Neuronal stem cell (in vitro differentiated cells): ENCODE measurements around the gene HMGCS2.

Experiments
- DNase-seq: peaks from one replicate; pipeline ENCODE4 v3.0.0-alpha.2; 2013; ENCODE audit warnings: low spot score
- H2AFZ ChIP-seq: one replicate; pipeline ENCODE4 v1.6.1; 2013; ENCODE audit warnings: mild to moderate bottlenecking, low read length, inconsistent platforms
- H2AK5ac ChIP-seq: 2 replicates; pipeline ENCODE4 v1.6.1; 2013; ENCODE audit warnings: low read depth, mild to moderate bottlenecking, inconsistent platforms, low read length, moderate library complexity, mixed read lengths
- H2BK120ac ChIP-seq: 2 replicates; pipeline ENCODE4 v1.6.1; 2013; ENCODE audit warnings: low read depth, mild to moderate bottlenecking, inconsistent platforms, low read length, moderate library complexity, mixed read lengths
- H2BK12ac ChIP-seq: one replicate; pipeline ENCODE4 v1.6.1; 2013; ENCODE audit warnings: low read length, inconsistent platforms
- H2BK15ac ChIP-seq: 2 replicates; pipeline ENCODE4 v1.6.1; 2013; ENCODE audit warnings: mild to moderate bottlenecking, low read length, inconsistent platforms, mixed read lengths
- H2BK5ac ChIP-seq: one replicate; pipeline ENCODE4 v1.6.1; 2013; ENCODE audit warnings: inconsistent platforms, mild to moderate bottlenecking, low read length, moderate library complexity
- H3K14ac ChIP-seq: one replicate; pipeline ENCODE4 v1.6.1; 2013; ENCODE audit warnings: low read length, inconsistent platforms
- H3K18ac ChIP-seq: 2 replicates; pipeline ENCODE4 v1.6.1; 2013; ENCODE audit warnings: low read length, inconsistent platforms
- H3K23ac ChIP-seq: 2 replicates; pipeline ENCODE4 v1.6.1; 2013; ENCODE audit warnings: low read depth, mild to moderate bottlenecking, mixed read lengths, low read length, inconsistent platforms; ENCODE audit not compliant: poor library complexity
- H3K27ac ChIP-seq: replicated peaks from 3 replicates; pipeline ENCODE4 v1.5.1; 2013; ENCODE audit warnings: low read length, inconsistent platforms
- H3K27me3 ChIP-seq, 3 experiments: 2 replicates each; pipeline ENCODE4 v1.6.1; 2013; ENCODE audit warnings: low read length in 3 of 3, mild to moderate bottlenecking in 2 of 3, inconsistent platforms in 1 of 3, low read depth in 1 of 3, mixed read lengths in 1 of 3, moderate library complexity in 1 of 3; ENCODE audit not compliant: control insufficient read depth in 3 of 3, insufficient read depth in 3 of 3
- H3K36me3 ChIP-seq, 2 donors: replicated peaks in 1 of 2; 2 replicates each; pipeline ENCODE4 v1.6.1; 2013; ENCODE audit warnings: low read length in 2 of 2; ENCODE audit not compliant: control insufficient read depth in 2 of 2, insufficient read depth in 2 of 2
- H3K4ac ChIP-seq: 2 replicates; pipeline ENCODE4 v1.6.1; 2013; ENCODE audit warnings: inconsistent platforms, mild to moderate bottlenecking, low read length, moderate library complexity
- H3K4me1 ChIP-seq, 2 donors: 1 replicate in 1 of 2; 2 replicates in 1 of 2; pipeline ENCODE4 v1.6.1; 2013; ENCODE audit warnings: low read length in 2 of 2, low read depth in 1 of 2; ENCODE audit not compliant: control insufficient read depth in 2 of 2, insufficient read depth in 1 of 2
- H3K4me2 ChIP-seq: one replicate; pipeline ENCODE4 v1.6.1; 2013; ENCODE audit warnings: mild to moderate bottlenecking, low read length, inconsistent platforms; ENCODE audit not compliant: insufficient read depth, poor library complexity, severe bottlenecking
- H3K4me3 ChIP-seq, 2 donors: 2 replicates each; pipeline ENCODE4 v1.5.1; 2013; ENCODE audit warnings: low read length in 2 of 2, mild to moderate bottlenecking in 2 of 2, inconsistent platforms in 1 of 2, moderate library complexity in 1 of 2
- H3K79me1 ChIP-seq: one replicate; pipeline ENCODE4 v1.6.1; 2013; ENCODE audit warnings: low read depth, mild to moderate bottlenecking, inconsistent platforms, low read length, moderate library complexity
- H3K9ac ChIP-seq: one replicate; pipeline ENCODE4 v1.6.1; 2013; ENCODE audit warnings: mild to moderate bottlenecking, low read depth, low read length, inconsistent platforms; ENCODE audit not compliant: poor library complexity
- H3K9me3 ChIP-seq, 2 donors: replicated peaks in 1 of 2; 2 replicates each; pipeline versions ENCODE3 to v1.6.1; 2013; ENCODE audit warnings: low read length in 2 of 2, mild to moderate bottlenecking in 2 of 2, inconsistent platforms in 1 of 2, low read depth in 1 of 2, mixed read lengths in 1 of 2, moderate library complexity in 1 of 2; ENCODE audit not compliant: control insufficient read depth in 2 of 2, insufficient read depth in 1 of 2
- H4K8ac ChIP-seq: one replicate; pipeline ENCODE4 v1.6.1; 2013; ENCODE audit warnings: low read depth, mild to moderate bottlenecking, inconsistent platforms, low read length, moderate library complexity
- H4K91ac ChIP-seq: one replicate; pipeline ENCODE4 v1.6.1; 2013; ENCODE audit warnings: low read length, low read depth, mild to moderate bottlenecking, inconsistent platforms; ENCODE audit not compliant: poor library complexity
- WGBS, 2 donors: extraction: QIAGEN DNeasy Blood & Tissue Kit; methylation state at CpG; one replicate each; pipeline ENCODE4 v1.1.7; 2013; ENCODE audit warnings: missing lambda C conversion rate in 2 of 2, mixed read lengths in 1 of 2; ENCODE audit not compliant: insufficient read length in 2 of 2, insufficient replicate concordance in 1 of 2; ENCODE audit errors: extremely low coverage in 2 of 2; 5-methylcytosine and 5-hydroxymethylcytosine counted together

HMGCS2 gene

DNA sequence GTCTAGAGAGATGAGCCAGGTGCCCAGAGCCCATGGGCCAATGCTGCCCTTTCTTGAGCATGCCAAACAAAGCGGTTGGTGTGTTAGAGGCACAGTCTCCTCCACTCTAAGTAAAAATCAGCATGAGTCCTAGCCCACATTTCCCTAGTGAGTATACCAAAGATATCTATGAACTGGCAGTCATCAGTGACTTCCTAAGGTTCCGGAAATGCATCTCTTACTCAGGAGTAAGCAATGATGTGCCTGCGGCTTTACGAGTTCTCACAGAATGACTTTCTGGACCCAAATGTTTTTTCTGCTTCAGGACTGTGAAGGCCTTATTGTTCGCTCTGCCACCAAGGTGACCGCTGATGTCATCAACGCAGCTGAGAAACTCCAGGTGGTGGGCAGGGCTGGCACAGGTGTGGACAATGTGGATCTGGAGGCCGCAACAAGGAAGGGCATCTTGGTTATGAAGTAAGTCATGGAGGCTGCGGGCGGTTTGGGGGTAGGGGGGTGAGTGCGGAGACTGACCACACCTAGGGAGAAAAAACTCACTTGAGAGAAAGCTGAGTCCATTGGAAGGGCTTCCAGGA, 47.8 kb downstream of the HMGCS2 start:
- H3K4me1 ChIP-seq, result peaks cover 0 to 21% of the 10 kb centered on the region in 2 donors
- no peak overlapping the region for H2BK5ac ChIP-seq
- H4K91ac ChIP-seq, result no peak overlapping the region

GRCh38 chr1:119718972-119719371, 49.7 kb downstream of the HMGCS2 start:
- no peak overlapping the region for H3K4me2 ChIP-seq
- peaks cover 0 to 5% of the 10 kb centered on the region in 2 donors for H3K9me3 ChIP-seq
- H3K27ac ChIP-seq, result no peak overlapping the region
- no peak overlapping the region for H2BK15ac ChIP-seq
- H4K91ac ChIP-seq, result no peak overlapping the region
- peaks cover 35 to 74% of the 10 kb centered on the region in 2 donors for H3K36me3 ChIP-seq
- no peak overlapping the region for H3K9ac ChIP-seq
- no peak overlapping the region for H3K4ac ChIP-seq
- peaks cover 5 to 34% of the 10 kb centered on the region in 2 donors for H3K4me1 ChIP-seq
- WGBS, 2 donors, result no CpG with 5 or more reads among the region's 3 CpGs
- H3K79me1 ChIP-seq, result peaks cover 11% of the 10 kb centered on the region
- H2BK12ac ChIP-seq, result no peak overlapping the region
- H3K18ac ChIP-seq, result no peak overlapping the region
- H2BK120ac ChIP-seq, result no peak overlapping the region
- H3K4me3 ChIP-seq, result no peak overlapping the region
- no peak overlapping the region for H2BK5ac ChIP-seq
- H3K27me3 ChIP-seq, result no peaks in the 10 kb centered on the region
- no peak overlapping the region for H3K23ac ChIP-seq
- no peak overlapping the region for H2AK5ac ChIP-seq
- no peak for DNase-seq
- no peak overlapping the region for H3K14ac ChIP-seq
- no peak overlapping the region for H4K8ac ChIP-seq
- H2AFZ ChIP-seq, result no peak overlapping the region

More for the DNA sequence above, 47.8 kb downstream of the HMGCS2 start:
- Histone ChIP-seq H3K4me3 (no peak overlapping the region), H4K8ac (no peak overlapping the region), H3K23ac (no peak overlapping the region), H3K27ac (no peak overlapping the region), H2AK5ac (no peak overlapping the region), H3K14ac (no peak overlapping the region), H3K18ac (no peak overlapping the region), H3K36me3 (peaks cover 52 to 78% of the 10 kb centered on the region in 2 donors), H3K4me2 (no peak overlapping the region), H3K9me3 (peaks cover 0 to 5% of the 10 kb centered on the region in 2 donors), H3K9ac (no peak overlapping the region), H3K79me1 (peaks cover 15% of the 10 kb centered on the region), H2BK120ac (no peak overlapping the region), H3K4ac (no peak overlapping the region), H2BK15ac (no peak overlapping the region), H2AFZ (no peak overlapping the region), H3K27me3 (no peaks in the 10 kb centered on the region), H2BK12ac (no peak overlapping the region)
- whole genome bisulfite sequencing, 2 donors, result no CpG with 5 or more reads among the region's 11 CpGs
- no peak for DNase-seq

GRCh38 chr1:119718409-119718808, 50.3 kb downstream of the HMGCS2 start:
- no peak overlapping the region for H3K14ac ChIP-seq
- H3K79me1 ChIP-seq, result peaks cover 11% of the 10 kb centered on the region
- H3K9me3 ChIP-seq, result peaks cover 0 to 5% of the 10 kb centered on the region in 2 donors
- no peak overlapping the region for H3K27ac ChIP-seq
- H3K4ac ChIP-seq, result no peak overlapping the region
- H3K27me3 ChIP-seq, result no peaks in the 10 kb centered on the region
- peaks cover 9 to 35% of the 10 kb centered on the region in 2 donors for H3K4me1 ChIP-seq
- H4K8ac ChIP-seq, result no peak overlapping the region
- DNase-seq, result no peak
- no peak overlapping the region for H4K91ac ChIP-seq
- H2BK15ac ChIP-seq, result no peak overlapping the region
- no peak overlapping the region for H3K9ac ChIP-seq
- H3K23ac ChIP-seq, result no peak overlapping the region
- H2AK5ac ChIP-seq, result no peak overlapping the region
- H2BK12ac ChIP-seq, result no peak overlapping the region
- H3K4me2 ChIP-seq, result no peak overlapping the region
- no peak overlapping the region for H2BK120ac ChIP-seq
- H3K18ac ChIP-seq, result no peak overlapping the region
- no peak overlapping the region for H3K4me3 ChIP-seq
- H3K36me3 ChIP-seq, result peaks cover 29 to 69% of the 10 kb centered on the region in 2 donors
- H2AFZ ChIP-seq, result no peak overlapping the region
- H2BK5ac ChIP-seq, result no peak overlapping the region

DNA sequence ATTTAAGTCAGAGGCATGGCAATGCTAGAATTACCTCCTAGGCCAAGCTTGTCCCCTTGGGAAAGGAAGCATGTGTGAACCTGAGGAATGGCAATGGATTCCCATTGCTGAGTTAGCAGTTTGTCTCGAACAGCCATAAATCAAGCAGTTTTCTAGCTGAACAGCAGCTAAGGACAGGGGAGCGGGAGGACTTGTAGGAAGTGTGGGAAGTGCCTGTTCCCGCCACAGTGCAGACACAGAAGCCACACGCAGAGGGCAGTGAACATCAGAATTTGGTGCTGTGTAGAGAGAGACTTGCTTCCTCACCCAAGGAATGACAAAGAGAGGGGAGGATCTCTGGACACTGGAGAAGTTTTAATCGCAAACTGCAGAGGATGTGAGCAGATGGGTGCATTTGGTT, 53.2 kb downstream of the HMGCS2 start:
- WGBS, 2 donors, result no CpG with 5 or more reads among the region's 5 CpGs
- no peak overlapping the region for H3K27ac ChIP-seq

More for the DNA sequence above, 53.2 kb downstream of the HMGCS2 start:
- Histone ChIP-seq H3K4me3 (no peak overlapping the region), H3K14ac (no peak overlapping the region), H2BK15ac (no peak overlapping the region), H3K9ac (no peak overlapping the region), H2BK5ac (no peak overlapping the region), H2BK12ac (no peak overlapping the region), H3K23ac (no peak overlapping the region), H3K27me3 (no peaks in the 10 kb centered on the region), H3K79me1 (peaks cover 11% of the 10 kb centered on the region), H3K4me1 (peaks cover 9 to 24% of the 10 kb centered on the region in 2 donors), H2AK5ac (no peak overlapping the region), H3K4ac (no peak overlapping the region), H4K8ac (no peak overlapping the region), H3K36me3 (peaks cover 7 to 41% of the 10 kb centered on the region in 2 donors), H3K18ac (no peak overlapping the region), H3K9me3 (peaks cover 0 to 5% of the 10 kb centered on the region in 2 donors), H4K91ac (no peak overlapping the region), H2BK120ac (no peak overlapping the region), H3K4me2 (no peak overlapping the region), H2AFZ (no peak overlapping the region)
- DNase-seq, result no peak
